Cardiac muscle cell (in vitro differentiated cells and primary cell): Measurements from ENCODE around the gene RAB3C. TPM values are rescaled to one million over a fixed set of nuclear protein-coding genes. Genes with fewer than 3 reads are reported as not detected.

Source experiments
- DNase-seq, 2 donors: peaks; one replicate each; pipeline versions ENCODE4 v3.0.0 to v3.0.0-alpha.2; 2010 to 2017; ENCODE audit warnings: low read depth in 1 of 2, low spot score in 1 of 2
- H3K27ac ChIP-seq: fragments of 200-600 bp; sonication (generic); 2 replicates; pipeline ENCODE4 v1.5.1; 2016
- H3K27me3 ChIP-seq: fragments of 200-600 bp; sonication (generic); 2 replicates; pipeline ENCODE4 v1.6.0; 2016; ENCODE audit warnings: control low read depth
- H3K36me3 ChIP-seq: fragments of 200-600 bp; sonication (generic); 2 replicates; pipeline ENCODE4 v1.5.1; 2016; ENCODE audit warnings: control low read depth
- H3K4me1 ChIP-seq: fragments of 200-600 bp; sonication (generic); 2 replicates; pipeline ENCODE4 v1.8.1; 2017; ENCODE audit warnings: low read depth, mild to moderate bottlenecking, mixed run types
- H3K4me3 ChIP-seq: fragments of 200-600 bp; sonication (generic); 2 replicates; pipeline ENCODE4 v1.5.1; 2016; ENCODE audit warnings: mild to moderate bottlenecking
- H3K9me3 ChIP-seq: fragments of 200-600 bp; sonication (generic); 2 replicates; pipeline ENCODE4 v1.5.1; 2017; ENCODE audit warnings: low read depth, mild to moderate bottlenecking, control low read depth
- polyA plus RNA-seq: library from polyadenylated mRNA; unstranded; fragments of >200 nt; fragmentation: Nextera tagmentation; extraction: Ambion mirVana; gene quantifications from 2 replicates; pipeline ENCODE4 v1.2.1, GENCODE V29; 2016
- total RNA-seq: library from RNA; depleted of rRNA; stranded (reverse); fragments of >200 nt; gene quantifications from 2 replicates; pipeline ENCODE4 v1.2.3, GENCODE V29; 2016
- TF ChIP-seq, protein P1 (sequence below): IDR thresholded peaks from 2 replicates; pipeline ENCODE4 v1.5.1; 2012; ENCODE audit warnings: low read depth, mild to moderate bottlenecking, low read length

The RAB3C gene
- total and polyA plus RNA-seq, 2 experiments from 2014 or later: 0.69 to 1.1 TPM

GRCh38 chr5:58794875-58795274 lies 212.0 kb downstream of the RAB3C start:
- DNase-seq: no peak
- Histone ChIP-seq H3K4me1 (no peaks in the 10 kb centered on the region), H3K4me3 (no peak overlapping the region)

DNA sequence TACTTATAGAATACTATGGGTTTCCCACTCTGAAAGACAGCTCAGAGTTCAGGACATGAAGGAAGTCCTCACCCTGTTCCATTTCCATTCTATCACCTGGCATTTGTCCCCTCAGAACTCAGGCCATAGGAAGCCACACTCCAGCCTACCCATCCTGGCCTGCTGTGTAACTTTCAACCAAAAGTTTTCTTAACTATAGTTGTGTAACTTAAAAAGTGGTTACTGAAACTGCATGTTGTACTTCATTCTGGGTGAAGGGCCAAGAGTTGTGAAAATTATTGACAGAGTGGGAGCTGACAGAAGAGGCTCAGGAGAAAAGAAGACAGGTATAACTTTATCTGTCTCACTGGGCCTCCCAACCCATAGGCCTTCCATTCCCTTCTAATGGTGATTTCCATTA lies 212.5 kb downstream of the RAB3C start:
- TF ChIP-seq, protein P1, sequence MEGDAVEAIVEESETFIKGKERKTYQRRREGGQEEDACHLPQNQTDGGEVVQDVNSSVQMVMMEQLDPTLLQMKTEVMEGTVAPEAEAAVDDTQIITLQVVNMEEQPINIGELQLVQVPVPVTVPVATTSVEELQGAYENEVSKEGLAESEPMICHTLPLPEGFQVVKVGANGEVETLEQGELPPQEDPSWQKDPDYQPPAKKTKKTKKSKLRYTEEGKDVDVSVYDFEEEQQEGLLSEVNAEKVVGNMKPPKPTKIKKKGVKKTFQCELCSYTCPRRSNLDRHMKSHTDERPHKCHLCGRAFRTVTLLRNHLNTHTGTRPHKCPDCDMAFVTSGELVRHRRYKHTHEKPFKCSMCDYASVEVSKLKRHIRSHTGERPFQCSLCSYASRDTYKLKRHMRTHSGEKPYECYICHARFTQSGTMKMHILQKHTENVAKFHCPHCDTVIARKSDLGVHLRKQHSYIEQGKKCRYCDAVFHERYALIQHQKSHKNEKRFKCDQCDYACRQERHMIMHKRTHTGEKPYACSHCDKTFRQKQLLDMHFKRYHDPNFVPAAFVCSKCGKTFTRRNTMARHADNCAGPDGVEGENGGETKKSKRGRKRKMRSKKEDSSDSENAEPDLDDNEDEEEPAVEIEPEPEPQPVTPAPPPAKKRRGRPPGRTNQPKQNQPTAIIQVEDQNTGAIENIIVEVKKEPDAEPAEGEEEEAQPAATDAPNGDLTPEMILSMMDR: no peak
- Histone ChIP-seq H3K9me3 (no peaks in the 10 kb centered on the region), H3K27ac (no peak overlapping the region), H3K27me3 (no peaks in the 10 kb centered on the region), H3K4me1 (no peaks in the 10 kb centered on the region), H3K36me3 (no peaks in the 10 kb centered on the region), H3K4me3 (no peak overlapping the region)
- DNase-seq: no peak

More at GRCh38 chr5:58794875-58795274, 212.0 kb downstream of the RAB3C start:
- Histone ChIP-seq H3K9me3 (no peaks in the 10 kb centered on the region), H3K27ac (no peak overlapping the region), H3K36me3 (no peaks in the 10 kb centered on the region), H3K27me3 (no peaks in the 10 kb centered on the region)
- TF ChIP-seq, protein P1: no peak

DNA sequence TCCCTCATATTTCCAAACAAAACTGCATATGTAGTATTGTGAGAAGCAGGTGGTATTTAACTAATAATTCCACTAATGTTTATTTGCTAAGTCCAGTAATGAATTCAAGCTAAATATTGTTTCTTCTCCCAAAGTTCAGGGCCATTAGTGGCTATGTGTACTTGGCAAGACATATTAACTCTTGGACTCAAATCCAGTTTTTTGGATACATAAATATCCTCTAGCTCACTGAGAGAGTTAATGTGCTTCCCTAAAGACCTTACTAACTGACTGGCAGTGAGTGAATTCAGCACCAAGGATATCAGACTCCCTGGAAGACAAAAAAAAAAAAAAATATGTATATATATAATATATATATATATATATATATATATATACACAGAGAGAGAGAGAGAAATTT lies 214.1 kb downstream of the RAB3C start:
- H3K4me1 ChIP-seq: no peaks in the 10 kb centered on the region
- H3K4me3 ChIP-seq: no peak overlapping the region
- no peaks in the 10 kb centered on the region for H3K36me3 ChIP-seq
- no peak overlapping the region for H3K27ac ChIP-seq
- H3K27me3 ChIP-seq: no peaks in the 10 kb centered on the region
- no peak for DNase-seq
- TF ChIP-seq, protein P1: no peak
- H3K9me3 ChIP-seq: no peaks in the 10 kb centered on the region

DNA sequence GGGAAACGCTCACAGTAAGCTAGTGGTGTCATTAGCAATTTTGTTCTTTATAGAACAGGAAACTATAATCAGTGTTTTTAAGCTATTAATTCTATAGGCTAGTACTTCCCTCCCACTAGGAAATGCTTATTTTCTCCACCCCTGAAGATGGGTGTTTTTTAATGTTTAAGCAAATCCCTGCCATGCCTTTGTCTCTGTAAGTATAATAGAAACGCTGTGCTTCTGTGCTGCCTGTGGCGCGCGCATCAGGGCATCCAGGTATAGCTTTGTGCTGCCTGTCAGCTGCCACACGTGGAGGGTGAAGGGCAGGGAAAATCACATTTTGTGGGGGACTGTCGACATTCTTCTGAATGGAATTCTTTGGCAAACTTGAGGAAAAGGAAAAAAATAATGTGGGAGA lies 217.5 kb downstream of the RAB3C start:
- Histone ChIP-seq H3K9me3 (no peaks in the 10 kb centered on the region), H3K4me3 (no peak overlapping the region), H3K4me1 (no peaks in the 10 kb centered on the region), H3K27ac (no peak overlapping the region), H3K27me3 (no peaks in the 10 kb centered on the region), H3K36me3 (no peaks in the 10 kb centered on the region)
- TF ChIP-seq, protein P1: no peak
- DNase-seq: no peak

DNA sequence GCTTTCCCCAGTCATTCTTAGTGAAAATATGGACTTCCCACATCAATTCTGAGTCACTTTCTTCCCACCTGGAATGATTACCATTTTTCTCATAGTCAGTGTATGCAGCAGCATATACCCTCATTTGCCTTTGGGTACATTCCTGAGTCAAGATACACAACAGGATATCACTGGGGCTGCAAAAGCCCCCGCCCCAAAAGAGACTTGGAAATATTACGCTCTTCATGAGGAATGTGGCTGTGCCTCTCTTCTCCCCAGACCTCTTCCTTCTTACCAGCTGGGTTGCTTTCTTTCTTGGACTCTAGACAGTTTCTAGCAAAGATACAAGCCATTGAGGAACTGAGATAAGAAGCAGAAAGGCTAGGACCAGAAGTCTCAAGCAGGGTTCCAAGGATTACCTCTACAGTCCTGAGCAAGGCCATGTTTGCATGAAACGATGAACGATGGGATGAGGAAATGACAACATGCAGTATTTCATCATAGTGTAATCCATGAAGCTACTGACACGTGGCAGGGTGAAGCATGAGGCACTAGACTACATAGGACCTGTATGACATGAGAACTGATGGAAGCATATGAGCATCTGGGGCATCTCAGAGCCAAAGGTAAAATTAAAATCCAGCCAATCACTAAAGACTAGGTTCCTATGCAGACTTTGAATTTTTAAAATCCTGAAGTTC lies 218.1 kb downstream of the RAB3C start:
- H3K9me3 ChIP-seq: no peaks in the 10 kb centered on the region
- peak in 1 of 2 donors; percentile 4 for DNase-seq
- H3K27me3 ChIP-seq: no peaks in the 10 kb centered on the region
- H3K27ac ChIP-seq: no peak overlapping the region
- H3K4me1 ChIP-seq: no peaks in the 10 kb centered on the region
- no peaks in the 10 kb centered on the region for H3K36me3 ChIP-seq
- no peak overlapping the region for H3K4me3 ChIP-seq
- TF ChIP-seq, protein P1: no peak

DNA sequence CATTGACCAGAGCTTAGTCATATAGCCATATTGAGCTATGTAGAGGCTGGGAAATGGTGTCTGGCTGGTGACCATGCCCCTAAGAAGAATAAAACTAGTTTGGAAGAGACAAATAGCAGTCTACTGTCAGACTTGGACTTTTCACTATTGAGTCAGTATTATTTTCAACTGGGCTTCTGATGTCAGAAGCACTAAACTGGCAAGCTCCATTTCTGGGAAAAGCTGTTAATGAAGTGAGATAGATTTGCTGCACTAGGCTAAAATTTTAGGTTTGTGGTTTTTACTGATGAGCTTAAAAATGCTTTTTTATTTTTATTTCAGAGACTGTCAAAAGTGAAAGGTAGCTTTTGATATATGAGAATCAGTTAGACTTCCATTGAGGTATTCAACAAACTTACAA lies 220.2 kb downstream of the RAB3C start:
- H3K4me3 ChIP-seq: no peak overlapping the region
- H3K27ac ChIP-seq: no peak overlapping the region
- no peak for DNase-seq
- TF ChIP-seq, protein P1: no peak
- H3K36me3 ChIP-seq: no peaks in the 10 kb centered on the region
- H3K4me1 ChIP-seq: no peaks in the 10 kb centered on the region
- H3K9me3 ChIP-seq: no peaks in the 10 kb centered on the region
- no peaks in the 10 kb centered on the region for H3K27me3 ChIP-seq
